ENCODE data around the gene GPI. TPM values are rescaled to one million over a fixed set of nuclear protein-coding genes. Genes with fewer than 3 reads are reported as not detected.

GPI gene
- polyA plus RNA-seq, 1 donor: 159 TPM

GRCh38 chr19:34416021-34416545 is 51.1 kb downstream of the GPI start:
- no peaks in the 10 kb centered on the region for H3K4me1 ChIP-seq (ENCODE audit: control insufficient read depth, insufficient read depth, low read length)
- no CpG with 5 or more reads among the region's 7 CpGs for WGBS (ENCODE audit: insufficient coverage, low lambda C conversion rate)
- H3K4me3 ChIP-seq (ENCODE audit: low read length): no peak overlapping the region
- H3K9me3 ChIP-seq (ENCODE audit: control insufficient read depth, low read depth, low read length): no peaks in the 10 kb centered on the region
- H3K27ac ChIP-seq (ENCODE audit: low read length): no peak overlapping the region
- peaks cover 28% of the 10 kb centered on the region for H3K36me3 ChIP-seq (ENCODE audit: control insufficient read depth, insufficient read depth, low read length)
- no peaks in the 10 kb centered on the region for H3K27me3 ChIP-seq (ENCODE audit: control insufficient read depth, insufficient read depth, low read length)
- DNase-seq: no peak

GRCh38 chr19:34418300-34418699 is 53.3 kb downstream of the GPI start:
- 83% methylated on average over 1 of the region's 4 CpGs for WGBS (ENCODE audit: insufficient coverage, low lambda C conversion rate)
- Histone ChIP-seq H3K4me3 (ENCODE audit: low read length) (no peak overlapping the region), H3K9me3 (ENCODE audit: control insufficient read depth, low read depth, low read length) (no peaks in the 10 kb centered on the region), H3K27me3 (ENCODE audit: control insufficient read depth, insufficient read depth, low read length) (no peaks in the 10 kb centered on the region), H3K36me3 (ENCODE audit: control insufficient read depth, insufficient read depth, low read length) (peaks cover 25% of the 10 kb centered on the region), H3K4me1 (ENCODE audit: control insufficient read depth, insufficient read depth, low read length) (no peaks in the 10 kb centered on the region), H3K27ac (ENCODE audit: low read length) (no peak overlapping the region)
- DNase-seq: no peak

GRCh38 chr19:34426096-34426661 is 61.2 kb downstream of the GPI start:
- 100% methylated on average over 1 of the region's 8 CpGs for WGBS (ENCODE audit: insufficient coverage, low lambda C conversion rate)

DNA sequence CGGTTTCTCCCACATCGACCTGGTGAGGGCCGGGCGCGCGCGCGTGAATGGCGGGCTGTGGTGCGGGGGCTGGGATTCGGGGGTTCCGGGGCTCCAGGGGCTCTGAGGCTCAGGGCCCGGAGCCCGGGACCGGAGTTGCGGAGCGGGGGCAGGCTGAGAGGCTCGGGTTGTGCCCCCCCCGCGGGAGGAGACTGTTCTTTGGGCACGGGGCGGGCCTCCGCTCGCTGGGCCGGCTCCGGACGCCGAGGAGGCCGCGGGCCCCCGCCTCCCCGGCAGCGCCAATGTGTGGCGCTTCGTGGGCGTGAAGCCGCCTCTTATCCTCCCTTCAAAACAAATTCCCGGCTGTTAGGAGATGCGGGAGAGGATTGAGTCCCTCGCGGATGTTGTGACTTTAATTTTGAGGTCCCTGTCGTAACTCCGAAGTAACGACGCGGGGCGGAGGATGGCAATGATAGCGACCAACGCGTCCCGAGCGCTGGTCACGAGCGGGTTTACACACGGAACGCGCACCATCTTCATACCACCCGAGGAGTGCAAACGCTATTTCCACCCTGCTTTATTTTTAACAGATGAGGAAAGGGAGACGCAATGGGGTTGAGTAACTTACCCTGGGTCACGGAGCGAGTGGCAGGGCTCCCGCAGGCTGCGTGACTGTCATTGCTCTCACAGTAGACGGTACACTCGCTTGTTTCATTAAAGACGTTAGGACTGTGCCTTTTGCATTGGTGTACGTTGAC is 63.7 kb downstream of the GPI start:
- peaks cover 9% of the 10 kb centered on the region for H3K36me3 ChIP-seq (ENCODE audit: control insufficient read depth, insufficient read depth, low read length)
- no CpG with 5 or more reads among the region's 68 CpGs for WGBS (ENCODE audit: insufficient coverage, low lambda C conversion rate)
- no peaks in the 10 kb centered on the region for H3K9me3 ChIP-seq (ENCODE audit: control insufficient read depth, low read depth, low read length)
- H3K27me3 ChIP-seq (ENCODE audit: control insufficient read depth, insufficient read depth, low read length): no peaks in the 10 kb centered on the region
- H3K4me1 ChIP-seq (ENCODE audit: control insufficient read depth, insufficient read depth, low read length): peaks cover 16% of the 10 kb centered on the region
- peak overlapping the region; percentile 89 for H3K4me3 ChIP-seq (ENCODE audit: low read length)
- peak in 1 of 2 donors; percentile 69 for DNase-seq
- H3K27ac ChIP-seq (ENCODE audit: low read length): peak overlapping the region; percentile 59

More at GRCh38 chr19:34426096-34426661, 61.2 kb downstream of the GPI start:
- Histone ChIP-seq H3K27ac (ENCODE audit: low read length) (no peak overlapping the region), H3K36me3 (ENCODE audit: control insufficient read depth, insufficient read depth, low read length) (peaks cover 2% of the 10 kb centered on the region), H3K27me3 (ENCODE audit: control insufficient read depth, insufficient read depth, low read length) (no peaks in the 10 kb centered on the region), H3K4me1 (ENCODE audit: control insufficient read depth, insufficient read depth, low read length) (peaks cover 16% of the 10 kb centered on the region), H3K9me3 (ENCODE audit: control insufficient read depth, low read depth, low read length) (no peaks in the 10 kb centered on the region), H3K4me3 (ENCODE audit: low read length) (no peak overlapping the region)
- DNase-seq: no peak

- no peaks in the 10 kb centered on the region for H3K9me3 ChIP-seq (ENCODE audit: control insufficient read depth, low read depth, low read length)
- no peak for DNase-seq
- no peaks in the 10 kb centered on the region for H3K27me3 ChIP-seq (ENCODE audit: control insufficient read depth, insufficient read depth, low read length)
- no CpG with 5 or more reads among the region's 9 CpGs for WGBS (ENCODE audit: insufficient coverage, low lambda C conversion rate)
- peaks cover 16% of the 10 kb centered on the region for H3K4me1 ChIP-seq (ENCODE audit: control insufficient read depth, insufficient read depth, low read length)
- peak overlapping the region; percentile 89 for H3K4me3 ChIP-seq (ENCODE audit: low read length)
- no peak overlapping the region for H3K27ac ChIP-seq (ENCODE audit: low read length)
- H3K36me3 ChIP-seq (ENCODE audit: control insufficient read depth, insufficient read depth, low read length): peaks cover 15% of the 10 kb centered on the region
Observed at GRCh38 chr19:34429553-34429952, 64.6 kb downstream of the GPI start.

GRCh38 chr19:34430738-34431625 is 66.0 kb downstream of the GPI start:
- Histone ChIP-seq H3K36me3 (ENCODE audit: control insufficient read depth, insufficient read depth, low read length) (peaks cover 26% of the 10 kb centered on the region), H3K9me3 (ENCODE audit: control insufficient read depth, low read depth, low read length) (no peaks in the 10 kb centered on the region), H3K27ac (ENCODE audit: low read length) (no peak overlapping the region), H3K4me3 (ENCODE audit: low read length) (no peak overlapping the region), H3K4me1 (ENCODE audit: control insufficient read depth, insufficient read depth, low read length) (peaks cover 16% of the 10 kb centered on the region), H3K27me3 (ENCODE audit: control insufficient read depth, insufficient read depth, low read length) (no peaks in the 10 kb centered on the region)
- 17% methylated on average over 1 of the region's 6 CpGs for WGBS (ENCODE audit: insufficient coverage, low lambda C conversion rate)
- DNase-seq: peak in 1 of 2 donors; percentile 31

- Histone ChIP-seq H3K27me3 (ENCODE audit: control insufficient read depth, insufficient read depth, low read length) (no peaks in the 10 kb centered on the region), H3K4me1 (ENCODE audit: control insufficient read depth, insufficient read depth, low read length) (peaks cover 16% of the 10 kb centered on the region), H3K36me3 (ENCODE audit: control insufficient read depth, insufficient read depth, low read length) (peaks cover 30% of the 10 kb centered on the region), H3K4me3 (ENCODE audit: low read length) (no peak overlapping the region), H3K9me3 (ENCODE audit: control insufficient read depth, low read depth, low read length) (no peaks in the 10 kb centered on the region), H3K27ac (ENCODE audit: low read length) (no peak overlapping the region)
- no CpG with 5 or more reads among the region's 2 CpGs for WGBS (ENCODE audit: insufficient coverage, low lambda C conversion rate)
- DNase-seq: no peak
Observed at GRCh38 chr19:34431681-34432402, 66.8 kb downstream of the GPI start.

DNA sequence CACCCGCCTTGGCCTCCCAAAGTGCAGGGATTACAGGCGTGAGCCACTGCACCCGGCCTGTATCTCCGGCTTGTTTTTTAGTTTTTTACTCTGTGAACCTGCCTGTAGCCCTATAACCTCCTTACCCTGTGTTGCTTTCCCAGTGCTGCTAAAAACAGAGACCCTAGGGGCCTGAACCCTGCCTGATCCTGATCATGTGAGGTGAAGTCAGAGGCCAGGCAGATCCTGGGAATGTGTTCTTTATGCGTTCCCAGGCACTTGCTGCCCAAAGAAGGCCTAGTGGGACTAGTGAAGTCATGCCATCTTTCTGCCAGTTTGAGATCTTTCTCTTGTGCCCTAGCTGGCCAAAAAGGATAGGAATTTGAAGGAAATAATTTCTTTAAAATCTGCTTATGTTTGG is 67.8 kb downstream of the GPI start:
- no peak for DNase-seq
- peaks cover 37% of the 10 kb centered on the region for H3K36me3 ChIP-seq (ENCODE audit: control insufficient read depth, insufficient read depth, low read length)

GRCh38 chr19:34436716-34437115 is 71.7 kb downstream of the GPI start:
- H3K36me3 ChIP-seq (ENCODE audit: control insufficient read depth, insufficient read depth, low read length): peaks cover 53% of the 10 kb centered on the region
- no peaks in the 10 kb centered on the region for H3K9me3 ChIP-seq (ENCODE audit: control insufficient read depth, low read depth, low read length)
- H3K27me3 ChIP-seq (ENCODE audit: control insufficient read depth, insufficient read depth, low read length): no peaks in the 10 kb centered on the region
- no peak for DNase-seq
- no peaks in the 10 kb centered on the region for H3K4me1 ChIP-seq (ENCODE audit: control insufficient read depth, insufficient read depth, low read length)
- no peak overlapping the region for H3K4me3 ChIP-seq (ENCODE audit: low read length)
- no peak overlapping the region for H3K27ac ChIP-seq (ENCODE audit: low read length)
- no CpG with 5 or more reads among the region's 3 CpGs for whole genome bisulfite sequencing (ENCODE audit: insufficient coverage, low lambda C conversion rate)

More for the DNA sequence above, 67.8 kb downstream of the GPI start:
- no peak overlapping the region for H3K27ac ChIP-seq (ENCODE audit: low read length)
- WGBS (ENCODE audit: insufficient coverage, low lambda C conversion rate): no CpG with 5 or more reads among the region's 5 CpGs
- H3K4me3 ChIP-seq (ENCODE audit: low read length): no peak overlapping the region
- no peaks in the 10 kb centered on the region for H3K27me3 ChIP-seq (ENCODE audit: control insufficient read depth, insufficient read depth, low read length)
- H3K4me1 ChIP-seq (ENCODE audit: control insufficient read depth, insufficient read depth, low read length): peaks cover 16% of the 10 kb centered on the region
- no peaks in the 10 kb centered on the region for H3K9me3 ChIP-seq (ENCODE audit: control insufficient read depth, low read depth, low read length)

GRCh38 chr19:34448191-34448590 is 83.2 kb downstream of the GPI start:
- WGBS (ENCODE audit: insufficient coverage, low lambda C conversion rate): 100% methylated on average over 1 of the region's 3 CpGs
- DNase-seq: no peak
- no peak overlapping the region for H3K27ac ChIP-seq (ENCODE audit: low read length)
- no peaks in the 10 kb centered on the region for H3K9me3 ChIP-seq (ENCODE audit: control insufficient read depth, low read depth, low read length)
- no peaks in the 10 kb centered on the region for H3K4me1 ChIP-seq (ENCODE audit: control insufficient read depth, insufficient read depth, low read length)
- no peaks in the 10 kb centered on the region for H3K27me3 ChIP-seq (ENCODE audit: control insufficient read depth, insufficient read depth, low read length)
- peaks cover 71% of the 10 kb centered on the region for H3K36me3 ChIP-seq (ENCODE audit: control insufficient read depth, insufficient read depth, low read length)
- H3K4me3 ChIP-seq (ENCODE audit: low read length): no peak overlapping the region
